HepG2 (cell line): ENCODE measurements around the gene DLG5. TPM values are rescaled to one million over a fixed set of nuclear protein-coding genes. Genes with fewer than 3 reads are reported as not detected.

Experiments used
- ATAC-seq: fragments of 200-7000 bp; cut with Tn5 transposase; 3 replicates; pipeline ENCODE4 v1.9.1; 2020; ENCODE audit warnings: mild to moderate bottlenecking, moderate library complexity
- BruUV-seq: library from RNA; stranded (reverse); fragments of 400-500 nt; replicated peaks from 2 replicates; lab custom pipeline; 2021; lab: Mats Ljungman, UMichigan
- CTCF ChIA-PET: fragments of 300-600 bp; formaldehyde crosslinking; extraction: SDS; loops from one replicate; lab custom pipeline; 2021; ENCODE audit warnings: low total read pairs, inconsistent platforms, low intra/inter-chr PET ratio; lab: Yijun Ruan, JAX
- POLR2A ChIA-PET: fragments of 350-600 bp; sonication (Branson Sonifier 250); formaldehyde crosslinking; loops from one replicate; lab custom pipeline; 2020; ENCODE audit warnings: antibody characterized with exemption, inconsistent platforms; lab: Yijun Ruan, JAX
- DNase-seq: peaks from one replicate; pipeline ENCODE4 v3.0.0-alpha.2; 2015; ENCODE audit warnings: low spot score
- FAIRE-seq: peaks from 3 replicates; lab custom pipeline; 2011; peaks lifted over from hg19 to GRCh38; lab: Jason Lieb, UNC
- H2AFZ ChIP-seq: one replicate; pipeline ENCODE4 v1.6.1; 2011; ENCODE audit warnings: low read length, inconsistent platforms
- H3K27ac ChIP-seq: fragments of 300-600 bp; 3 replicates; pipeline ENCODE4 v1.8.0; 2011; ENCODE audit warnings: mixed run types, mild to moderate bottlenecking, mixed read lengths, low read length, inconsistent platforms; ENCODE audit not compliant: insufficient read depth; ENCODE audit errors: extremely low read length
- H3K27me3 ChIP-seq, 2 experiments: fragments of 200-600 bp in 1 of 2; 2 replicates in 1 of 2; 3 replicates in 1 of 2; pipeline versions ENCODE4 v1.6.0 to v1.8.0; 2011; ENCODE audit warnings: low read length in 2 of 2, mild to moderate bottlenecking in 2 of 2, moderate library complexity in 2 of 2, inconsistent platforms in 1 of 2; ENCODE audit not compliant: insufficient read depth in 2 of 2, control insufficient read depth in 1 of 2
- H3K36me3 ChIP-seq, 2 experiments: fragments of 200-600 bp in 1 of 2; replicated peaks in 1 of 2; 2 replicates in 1 of 2; 3 replicates in 1 of 2; pipeline versions ENCODE4 v1.5.1 to v1.8.0; 2011; ENCODE audit warnings: low read length in 2 of 2, inconsistent platforms in 1 of 2; ENCODE audit not compliant: insufficient read depth in 2 of 2, control insufficient read depth in 1 of 2
- H3K4me1 ChIP-seq: 2 replicates; pipeline ENCODE4 v1.5.1; 2012; ENCODE audit warnings: low read length, inconsistent platforms; ENCODE audit not compliant: insufficient read depth
- H3K4me2 ChIP-seq: 2 replicates; pipeline ENCODE4 v1.6.0; 2011; ENCODE audit warnings: low read depth, low read length, inconsistent platforms
- H3K4me3 ChIP-seq, 3 experiments: fragments of 200-600 bp in 1 of 3; sonication (generic), shearing (Covaris generic) in 1 of 3; replicated peaks in 1 of 3; 2 replicates each; pipeline ENCODE4 v1.5.1; 2011 to 2016; ENCODE audit warnings: low read length in 3 of 3, inconsistent platforms in 2 of 3, low read depth in 2 of 3, mild to moderate bottlenecking in 2 of 3, control low read depth in 1 of 3, mixed read lengths in 1 of 3; ENCODE audit not compliant: insufficient read depth in 1 of 3
- H3K79me2 ChIP-seq: one replicate; pipeline ENCODE4 v1.6.1; 2011; ENCODE audit warnings: low read length, inconsistent platforms; ENCODE audit not compliant: insufficient read depth
- H3K9ac ChIP-seq: 2 replicates; pipeline ENCODE4 v1.6.0; 2011; ENCODE audit warnings: mild to moderate bottlenecking, low read depth, low read length, inconsistent platforms; ENCODE audit not compliant: insufficient read depth
- H3K9me3 ChIP-seq: 2 replicates; pipeline ENCODE4 v1.5.1; 2012; ENCODE audit warnings: mild to moderate bottlenecking, low read length
- H4K20me1 ChIP-seq: 2 replicates; pipeline ENCODE4 v1.6.0; 2011; ENCODE audit warnings: inconsistent platforms, mild to moderate bottlenecking, low read length, moderate library complexity; ENCODE audit not compliant: insufficient read depth
- CTCF ChIP-seq: sonication (generic); formaldehyde crosslinking; IDR thresholded peaks from 2 replicates; pipeline ENCODE4 v1.5.0; 2020; ENCODE audit warnings: mild to moderate bottlenecking, missing genetic modification reagents, moderate library complexity
- NR2F2 ChIP-seq: IDR thresholded peaks from 2 replicates; pipeline ENCODE4 v1.6.1; 2012; ENCODE audit warnings: low read depth, inconsistent platforms, borderline replicate concordance
- RORA ChIP-seq: sonication (generic); formaldehyde crosslinking; IDR thresholded peaks from 2 replicates; pipeline ENCODE4 v1.5.0; 2020; ENCODE audit warnings: mild to moderate bottlenecking, missing genetic modification reagents, moderate library complexity
- SIN3A ChIP-seq: IDR thresholded peaks from 2 replicates; pipeline ENCODE4 v1.6.1; 2011; ENCODE audit warnings: low read depth, mild to moderate bottlenecking, control low read depth, low read length, borderline replicate concordance
- SKI ChIP-seq: fragments of 450-650 bp; IDR thresholded peaks from one replicate; pipeline ENCODE4 v1.6.1; 2018; ENCODE audit warnings: mild to moderate bottlenecking; ENCODE audit not compliant: partially characterized antibody
- STAG1 ChIP-seq: sonication (generic); formaldehyde crosslinking; IDR thresholded peaks from 2 replicates; pipeline ENCODE4 v1.4.0; 2020; ENCODE audit warnings: missing genetic modification reagents
- TFAP4 ChIP-seq: sonication (generic); IDR thresholded peaks from 2 replicates; pipeline ENCODE4 v1.6.1; 2016; ENCODE audit warnings: low read depth, borderline replicate concordance
- ZBTB7A ChIP-seq: sonication (generic); formaldehyde crosslinking; IDR thresholded peaks from 2 replicates; pipeline ENCODE4 v1.8.0; 2022; ENCODE audit warnings: mild to moderate bottlenecking, missing genetic modification reagents
- ZFY ChIP-seq: sonication (generic); formaldehyde crosslinking; IDR thresholded peaks from 2 replicates; pipeline ENCODE4 v1.4.0; 2020; ENCODE audit warnings: missing genetic modification reagents
- ZNF10 ChIP-seq: sonication (generic); formaldehyde crosslinking; IDR thresholded peaks from 2 replicates; pipeline ENCODE4 v1.4.0; 2020; ENCODE audit warnings: mild to moderate bottlenecking, low read depth, missing genetic modification reagents, borderline replicate concordance
- ZNF556 ChIP-seq: sonication (generic); formaldehyde crosslinking; IDR thresholded peaks from 2 replicates; pipeline ENCODE4 v1.4.0; 2020; ENCODE audit warnings: mild to moderate bottlenecking, missing genetic modification reagents, borderline replicate concordance
- ZNF563 ChIP-seq: sonication (generic); formaldehyde crosslinking; IDR thresholded peaks from 2 replicates; pipeline ENCODE4 v1.8.0; 2022; ENCODE audit warnings: mild to moderate bottlenecking, moderate library complexity, missing genetic modification reagents
- WGBS: methylation state at CpG from one replicate; pipeline ENCODE4 v1.1.6; 2017; ENCODE audit warnings: low lambda C conversion rate; 5-methylcytosine and 5-hydroxymethylcytosine counted together
- in situ Hi-C: cut with HindIII; loops from 2 replicates; pipeline ENCODE4 v1.10.0; 2017; ENCODE audit warnings: low pct_unique_long_range_greater_than_20kb; ENCODE audit not compliant: extremely low pct_ligation_motif_present
- intact Hi-C: fragments of 100-400 bp; cut with micrococcal nuclease; formaldehyde crosslinking; loops from one replicate; pipeline ENCODE4 v1.10.0; 2022; ENCODE audit not compliant: unreplicated experiment
- polyA plus RNA-seq, 8 experiments: library from polyadenylated mRNA; depleted of rRNA in 3 of 8; stranded (reverse) in 7 of 8; unstranded in 1 of 8; fragments of >200 nt; fragmentation: Illumina TruSeq in 4 of 8; extraction: Trizol in 4 of 8; gene quantifications; 2 replicates each; pipeline versions ENCODE4 v1.2.1 to v1.2.3, GENCODE V29; 2011 to 2016; ENCODE audit warnings: low read depth in 4 of 8, missing spikeins in 1 of 8, mixed read lengths in 1 of 8; ENCODE audit not compliant: insufficient read depth in 1 of 8
- total RNA-seq, 5 experiments: library from RNA; depleted of rRNA; stranded (reverse); fragments of >200 nt; fragmentation: Illumina TruSeq; extraction: Trizol; gene quantifications; 2 replicates each; pipeline ENCODE4 v1.2.3, GENCODE V29; 2016; ENCODE audit warnings: low read depth in 1 of 5
- TF ChIP-seq, protein P1 (sequence below): sonication (generic); formaldehyde crosslinking; IDR thresholded peaks from 2 replicates; pipeline ENCODE4 v1.5.0; 2020; ENCODE audit warnings: missing genetic modification reagents

Gene DLG5
- total and polyA plus RNA-seq, 2 of the 13 experiments (the other 11 are each of a cell fraction or from before 2014, with no cell fraction given), result 15.5 to 18.2 TPM

- Histone ChIP-seq H3K27ac (peak overlapping the region; percentile 83), H3K27me3 (no peaks in the 10 kb centered on the region), H2AFZ (no peak overlapping the region)
- POLR2A ChIA-PET, result interaction anchor here (0.7 to 2.0 kb wide), 6 partner anchors 19 to 43 kb away, joined by 3 to 12 read pairs (median 4); no protein-coding TSS in a partner anchor
- ATAC-seq, result no peak
- WGBS, result 79% methylated on average over 7 of the region's 7 CpGs
- TF ChIP-seq ZNF10 (CRISPR knock-in tag), result no peak
- TF ChIP-seq CTCF (CRISPR knock-in tag), result peak; percentile 51
- 0 out of 2 replicates have a peak, but pooled peaks have one; percentile 10 for TF ChIP-seq STAG1 (CRISPR knock-in tag)
- TF ChIP-seq, all 625 proteins: peak for 2
- peaks cover 44% of the 10 kb centered on the region for H3K79me2 ChIP-seq
- no peaks in the 10 kb centered on the region; the same call in 1 of the 2 replicates for H4K20me1 ChIP-seq
- no TSS peak for BruUV-seq
- intact Hi-C loops (no loop called here), in situ Hi-C loops (no loop called here)
- H3K4me3 ChIP-seq, result no peak overlapping the region
- no peak for FAIRE-seq
- H3K4me1 ChIP-seq, result peaks cover 92% of the 10 kb centered on the region
- CTCF ChIA-PET, result no interaction called here
- no peak overlapping the region for H3K9ac ChIP-seq
- peak overlapping the region; percentile 90; the same call in 1 of the 2 replicates for H3K4me2 ChIP-seq
- no peaks in the 10 kb centered on the region for H3K36me3 ChIP-seq
- DNase-seq, result no peak
- no peaks in the 10 kb centered on the region for H3K9me3 ChIP-seq
Observed at GRCh38 chr10:77890097-77890496, 36.5 kb downstream of the DLG5 start.

DNA sequence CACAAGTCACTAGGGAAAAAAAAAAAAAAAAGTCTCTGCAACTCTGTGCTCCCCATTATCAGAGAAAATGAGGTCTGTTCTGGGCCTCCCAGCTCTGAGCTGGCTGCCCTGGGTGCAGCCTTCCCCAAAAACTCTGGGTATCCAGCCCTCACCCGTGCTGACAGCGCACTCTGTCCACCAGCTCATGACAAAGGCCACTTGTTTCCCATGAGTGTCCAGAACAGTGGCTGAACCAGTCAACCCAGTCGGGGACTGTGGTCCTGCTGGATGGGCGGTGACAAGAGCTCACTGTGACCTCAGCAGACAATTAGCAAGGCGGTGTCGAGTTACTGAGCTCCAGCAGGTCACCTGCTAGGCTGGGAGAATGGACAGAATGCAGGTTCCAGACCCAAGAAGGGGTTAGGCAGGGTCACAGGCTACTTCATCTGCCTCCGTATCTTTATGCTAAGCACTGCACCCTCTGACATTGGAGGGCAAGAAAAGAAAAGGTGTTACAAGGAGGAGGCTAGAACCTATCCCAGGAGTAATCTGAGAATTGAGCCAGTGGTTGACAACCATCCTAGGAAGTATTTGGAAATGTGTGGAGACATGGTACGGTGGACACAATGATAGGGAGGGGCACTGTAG is 37.2 kb downstream of the DLG5 start:
- intact Hi-C loops (no loop called here), in situ Hi-C loops (loop anchor here (5.0 kb wide), 1 partner anchor 42 kb away; no protein-coding TSS in a partner anchor)
- peak; percentile 92 for ATAC-seq
- CTCF ChIA-PET, result no interaction called here
- Histone ChIP-seq H3K79me2 (peaks cover 43% of the 10 kb centered on the region), H3K4me2 (peak overlapping the region; percentile 90), H3K27ac (peak overlapping the region; percentile 83), H3K4me3 (peak overlapping the region; percentile 22 to 60 (median 44); a peak in 4 of 6 replicates), H3K36me3 (no peaks in the 10 kb centered on the region), H3K4me1 (peaks cover 95% of the 10 kb centered on the region), H3K27me3 (no peaks in the 10 kb centered on the region), H4K20me1 (no peaks in the 10 kb centered on the region; the same call in 1 of the 2 replicates), H3K9me3 (no peaks in the 10 kb centered on the region), H2AFZ (no peak overlapping the region), H3K9ac (peak overlapping the region; percentile 62)
- POLR2A ChIA-PET, result interaction anchor here (0.6 to 2.0 kb wide), 14 partner anchors 13 to 100 kb away, joined by 3 to 12 read pairs (median 3); partner anchors contain the start of gene DLG5
- 8% methylated on average over 7 of the region's 8 CpGs for WGBS
- peak; percentile 98 for FAIRE-seq
- DNase-seq, result peak; percentile 93
- no TSS peak for BruUV-seq
- TF ChIP-seq, protein P1, sequence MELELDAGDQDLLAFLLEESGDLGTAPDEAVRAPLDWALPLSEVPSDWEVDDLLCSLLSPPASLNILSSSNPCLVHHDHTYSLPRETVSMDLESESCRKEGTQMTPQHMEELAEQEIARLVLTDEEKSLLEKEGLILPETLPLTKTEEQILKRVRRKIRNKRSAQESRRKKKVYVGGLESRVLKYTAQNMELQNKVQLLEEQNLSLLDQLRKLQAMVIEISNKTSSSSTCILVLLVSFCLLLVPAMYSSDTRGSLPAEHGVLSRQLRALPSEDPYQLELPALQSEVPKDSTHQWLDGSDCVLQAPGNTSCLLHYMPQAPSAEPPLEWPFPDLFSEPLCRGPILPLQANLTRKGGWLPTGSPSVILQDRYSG, result no peak
- TF ChIP-seq SIN3A (no peak), ZBTB7A (no peak), SKI (no peak), NR2F2 (no peak), ZNF556 (CRISPR knock-in tag) (no peak), RORA (CRISPR knock-in tag) (no peak), ZFY (CRISPR knock-in tag) (peak; percentile 58), ZNF563 (no peak), TFAP4 (peak; percentile 52; the same call in 1 of the 2 replicates)
